Right lobe of liver (tissue), 6 donors: ENCODE measurements around the gene PPP3R1. TPM values are rescaled to one million over a fixed set of nuclear protein-coding genes. Genes with fewer than 3 reads are reported as not detected.
A peak's percentile ranks its signal among the peaks of the same experiment; 100 is the strongest.

Experiments
- ATAC-seq, 4 donors: fragments of 200-7000 bp; cut with Tn5 transposase; one replicate each; pipeline ENCODE4 v1.9.1; 2020; ENCODE audit warnings: mild to moderate bottlenecking in 4 of 4, moderate library complexity in 4 of 4
- DNase-seq, 3 donors: peaks; one replicate each; pipeline ENCODE4 v3.0.0-alpha.2; 2020
- H3K27ac ChIP-seq, 3 donors: fragments of 200-600 bp; one replicate each; pipeline ENCODE4 v1.8.0; 2022
- H3K27me3 ChIP-seq, 2 donors: fragments of 200-600 bp; one replicate each; pipeline ENCODE4 v1.8.0; 2022
- H3K36me3 ChIP-seq, 4 donors: fragments of 200-600 bp; sonication (generic) in 1 of 4; one replicate each; pipeline versions ENCODE4 v1.5.1 to v1.8.0; 2017 to 2022; ENCODE audit warnings: control low read depth in 1 of 4
- H3K4me1 ChIP-seq, 4 donors: fragments of 200-600 bp; sonication (generic) in 1 of 4; one replicate each; pipeline versions ENCODE4 v1.5.1 to v1.8.0; 2017 to 2022; ENCODE audit warnings: control low read depth in 1 of 4
- H3K4me3 ChIP-seq, 3 donors: fragments of 200-600 bp; one replicate each; pipeline ENCODE4 v1.8.0; 2022
- H3K9me3 ChIP-seq, 4 donors: fragments of 200-600 bp; sonication (generic) in 1 of 4; one replicate each; pipeline versions ENCODE4 v1.5.1 to v1.8.0; 2017 to 2022; ENCODE audit warnings: control low read depth in 1 of 4
- CTCF ChIP-seq, 4 donors: fragments of 200-600 bp in 3 of 4; fragments of 450-650 bp in 1 of 4; IDR thresholded peaks; one replicate each; pipeline versions ENCODE4 v1.5.1 to v1.8.0; 2016 to 2022; ENCODE audit warnings: antibody characterized with exemption in 4 of 4, mild to moderate bottlenecking in 2 of 4
- POLR2A ChIP-seq: fragments of 450-650 bp; IDR thresholded peaks from one replicate; pipeline ENCODE4 v1.6.1; 2017; ENCODE audit warnings: antibody characterized with exemption, mild to moderate bottlenecking
- WGBS: methylation state at CpG from one replicate; pipeline ENCODE4 v1.1.6; 2018; ENCODE audit warnings: low coverage, low lambda C conversion rate; ENCODE audit not compliant: insufficient coverage; ENCODE audit errors: missing lambda C conversion rate; 5-methylcytosine and 5-hydroxymethylcytosine counted together
- intact Hi-C, 2 donors: fragments of 100-400 bp; cut with DNase I; formaldehyde crosslinking; loops; one replicate each; pipeline versions ENCODE4 v1.11.2 to v1.14.1; 2022
- total RNA-seq, 6 experiments: library from RNA; depleted of rRNA in 2 of 6; stranded (reverse); fragments of >200 nt in 2 of 6; fragmentation: NEBNext Ultra II Directional in 3 of 6; extraction: Animal tissue kit (Norgen Biotek cat#: 25700) in 3 of 6; gene quantifications; one replicate each; pipeline versions ENCODE4 v1.1.0 to v1.2.4, GENCODE V29; 2016 to 2023
- donor health status: DM: no; HTN: yes; CAD: no.
- donor health status: DM: no; HTN: no; CAD: no.
- donor health status: DM: no; HTN: no; CAD: no.
- donor health status: DM: no; HTN: yes; CAD: no.
- donor health status: DM: no; HTN: yes; CAD: no.

PPP3R1 gene
- total RNA-seq, 6 experiments from 2014 or later = 21.0 to 37.9 (median 27.2) TPM

- intact Hi-C loops = no loop called here
These were observed 38.0 kb downstream of the PPP3R1 start for GRCh38 chr2:68214381-68214780.

GRCh38 chr2:68206793-68207192, 45.5 kb downstream of the PPP3R1 start:
- Histone ChIP-seq H3K36me3 (no peaks in the 10 kb centered on the region), H3K4me1 (peaks cover 0 to 14% (median 3%) of the 10 kb centered on the region in 4 donors), H3K9me3 (no peaks in the 10 kb centered on the region), H3K27me3 (no peaks in the 10 kb centered on the region), H3K4me3 (no peak overlapping the region), H3K27ac (no peak overlapping the region)
- intact Hi-C loops = no loop called here
- TF ChIP-seq CTCF (IDR thresholded peaks at IDR 0.05) = no peak
- no peak for TF ChIP-seq POLR2A
- ATAC-seq (peak in 1 of 4 donors; percentile 15), DNase-seq (no peak)

More at GRCh38 chr2:68214381-68214780, 38.0 kb downstream of the PPP3R1 start:
- DNase-seq (no peak), ATAC-seq (no peak)
- Histone ChIP-seq H3K27me3 (no peaks in the 10 kb centered on the region), H3K36me3 (peaks cover 0 to 4% (median 0%) of the 10 kb centered on the region in 4 donors), H3K27ac (no peak overlapping the region), H3K4me3 (no peak overlapping the region), H3K4me1 (peaks cover 0 to 22% (median 0%) of the 10 kb centered on the region in 4 donors), H3K9me3 (no peaks in the 10 kb centered on the region)
- TF ChIP-seq POLR2A = no peak
- TF ChIP-seq CTCF (IDR thresholded peaks at IDR 0.05) = no peak
- 75% methylated on average over 5 of the region's 5 CpGs for WGBS

GRCh38 chr2:68203587-68203986, 48.7 kb downstream of the PPP3R1 start:
- no peak for TF ChIP-seq POLR2A
- TF ChIP-seq CTCF (IDR thresholded peaks at IDR 0.05) = no peak
- Histone ChIP-seq H3K4me1 (peaks cover 0 to 13% (median 3%) of the 10 kb centered on the region in 4 donors), H3K4me3 (no peak overlapping the region), H3K9me3 (no peaks in the 10 kb centered on the region), H3K36me3 (no peaks in the 10 kb centered on the region), H3K27me3 (no peaks in the 10 kb centered on the region), H3K27ac (no peak overlapping the region)
- 10% methylated on average over 3 of the region's 3 CpGs for WGBS
- no peak for DNase-seq
- peak in 2 of 4 donors; percentile 36 to 43 for ATAC-seq
- intact Hi-C loops = no loop called here

- Histone ChIP-seq H3K27ac (no peak overlapping the region), H3K4me3 (no peak overlapping the region), H3K27me3 (no peaks in the 10 kb centered on the region), H3K9me3 (no peaks in the 10 kb centered on the region), H3K4me1 (peaks cover 0 to 8% (median 3%) of the 10 kb centered on the region in 4 donors), H3K36me3 (no peaks in the 10 kb centered on the region)
- TF ChIP-seq CTCF (IDR thresholded peaks at IDR 0.05) (no peak), POLR2A (no peak)
- ATAC-seq (no peak), DNase-seq (no peak)
- WGBS = 75% methylated on average over 4 of the region's 4 CpGs
- intact Hi-C loops = no loop called here
These were observed 52.1 kb downstream of the PPP3R1 start for GRCh38 chr2:68200157-68200787.
